SH-SY5Y (cell line): ENCODE results near the gene CORO2B.

ENCODE experiments used
- GATA2 ChIP-seq: IDR thresholded peaks from 2 replicates; pipeline ENCODE4 v1.6.1; 2011; ENCODE audit warnings: mild to moderate bottlenecking, low read depth, low read length
- GATA3 ChIP-seq: IDR thresholded peaks from 2 replicates; pipeline ENCODE4 v1.6.1; 2011; ENCODE audit warnings: low read depth, mild to moderate bottlenecking, low read length, moderate library complexity

Gene CORO2B

DNA sequence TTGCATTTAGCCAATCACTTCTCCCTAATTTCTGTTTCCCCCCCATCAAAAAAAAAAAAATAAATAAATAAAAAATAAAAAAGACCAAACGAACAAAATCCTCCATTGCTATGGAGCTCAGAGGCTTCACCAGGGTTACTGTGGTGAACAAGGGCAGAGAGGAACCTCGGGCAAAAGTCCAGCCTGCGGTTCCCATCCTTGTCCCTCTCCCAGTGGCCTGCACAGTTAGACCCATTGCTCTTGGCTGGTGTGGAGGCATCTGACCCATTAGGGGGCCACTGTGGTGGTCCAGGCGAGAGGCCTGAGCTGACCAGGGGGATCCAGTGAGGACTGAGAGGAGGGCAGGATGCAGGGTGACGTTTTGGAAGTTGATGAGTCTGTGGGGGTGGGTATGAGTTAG is 18.8 kb downstream of the CORO2B start:
- TF ChIP-seq GATA2 = no peak
- no peak for TF ChIP-seq GATA3

DNA sequence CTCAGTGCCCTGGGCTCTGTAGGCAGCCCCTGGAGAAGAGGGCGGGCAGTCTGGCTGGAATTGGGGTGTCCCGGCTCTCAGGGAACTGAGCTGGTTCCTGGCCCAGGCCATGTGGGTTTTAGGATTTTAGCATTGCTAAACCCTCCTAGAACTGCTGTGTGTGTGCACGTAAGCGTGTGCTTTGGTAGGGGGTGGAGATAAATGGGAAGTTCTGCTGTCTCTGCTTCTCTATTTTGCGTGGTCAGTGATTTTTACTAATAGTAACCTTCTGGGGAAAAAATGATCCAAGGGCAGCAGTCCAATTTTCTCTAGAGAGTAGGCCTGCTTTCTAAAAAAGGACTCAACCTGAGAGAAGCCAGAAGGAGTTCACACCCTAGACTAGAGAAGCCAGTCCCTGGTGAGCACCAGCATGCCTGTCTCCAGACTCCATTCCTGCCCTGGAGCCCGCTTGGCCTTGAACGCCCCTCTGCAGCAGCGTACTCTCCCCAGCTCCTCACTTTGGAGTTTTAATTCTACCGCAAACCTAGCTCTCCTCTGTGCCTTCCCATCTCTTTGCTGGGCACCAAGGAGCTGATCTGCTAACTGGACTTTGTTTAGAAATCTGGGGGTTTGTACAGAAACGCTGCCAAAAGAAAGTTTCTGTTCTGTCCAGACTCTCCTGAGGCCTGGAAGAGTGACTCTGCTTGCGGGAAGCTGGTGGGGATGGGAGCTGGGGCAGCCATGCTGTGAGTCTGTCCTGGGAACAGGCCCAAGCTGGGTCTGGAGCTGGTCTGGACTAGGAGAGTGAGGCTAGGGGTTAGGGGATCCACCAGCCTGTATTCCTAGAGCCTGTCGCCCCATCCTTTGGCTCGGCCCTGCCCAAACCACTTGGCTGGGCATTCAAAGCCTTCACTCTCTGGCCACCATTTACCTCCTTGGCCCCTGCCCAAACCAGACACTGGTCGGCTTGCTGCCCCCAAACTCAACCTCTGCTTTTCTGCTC is 19.7 kb downstream of the CORO2B start:
- TF ChIP-seq GATA2 = no peak
- TF ChIP-seq GATA3 = no peak

DNA sequence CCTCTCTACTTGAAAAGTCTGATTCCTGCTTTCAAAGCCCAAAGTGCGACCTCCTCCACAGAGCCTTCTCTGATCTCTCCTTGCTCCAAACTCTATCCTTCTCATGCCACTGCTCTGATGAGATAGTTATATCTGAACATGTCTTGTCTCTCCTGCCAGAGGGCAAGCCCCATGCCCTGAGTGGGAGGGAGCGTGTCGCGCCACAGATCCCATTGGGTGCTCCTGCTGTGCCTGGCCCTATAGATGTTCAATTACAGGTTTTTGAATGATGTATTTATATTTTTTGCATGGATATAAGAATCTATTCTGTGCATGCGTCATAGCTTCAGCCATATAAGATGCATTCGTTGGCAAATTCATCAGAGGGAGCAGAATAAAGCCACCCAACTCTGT is 20.4 kb downstream of the CORO2B start:
- no peak for TF ChIP-seq GATA3
- no peak for TF ChIP-seq GATA2

DNA sequence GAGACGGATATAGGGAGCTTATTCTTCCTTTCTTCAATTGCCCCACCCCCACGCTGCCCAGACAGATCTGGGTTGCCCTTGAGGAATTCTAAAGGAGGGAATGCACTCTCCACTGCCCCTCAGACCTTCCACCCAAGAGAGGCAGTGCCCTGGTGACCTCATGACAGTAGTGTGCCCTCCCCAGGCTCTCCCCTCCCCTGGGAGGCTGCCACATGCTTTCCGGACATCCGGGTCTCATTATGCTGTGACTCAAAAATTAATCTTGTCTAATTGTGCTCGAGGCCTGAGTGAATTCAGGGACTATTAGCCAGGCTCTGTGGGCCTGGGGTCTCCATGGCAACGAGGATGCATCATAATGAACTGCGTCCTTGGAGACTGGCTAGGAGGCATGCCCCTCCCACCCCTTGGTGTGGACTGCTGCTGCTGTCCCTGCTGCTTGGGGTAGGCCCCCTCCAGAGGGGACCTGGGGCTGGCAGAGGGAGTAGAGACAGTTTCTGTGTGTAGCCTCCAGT is 20.8 kb downstream of the CORO2B start:
- TF ChIP-seq GATA2 (no peak), GATA3 (no peak)

GRCh38 chr15:68601206-68602197 is 22.7 kb downstream of the CORO2B start:
- TF ChIP-seq GATA2 (no peak), GATA3 (no peak)

- TF ChIP-seq GATA3 (no peak), GATA2 (no peak)
These were observed 23.8 kb downstream of the CORO2B start for GRCh38 chr15:68602459-68603215.

DNA sequence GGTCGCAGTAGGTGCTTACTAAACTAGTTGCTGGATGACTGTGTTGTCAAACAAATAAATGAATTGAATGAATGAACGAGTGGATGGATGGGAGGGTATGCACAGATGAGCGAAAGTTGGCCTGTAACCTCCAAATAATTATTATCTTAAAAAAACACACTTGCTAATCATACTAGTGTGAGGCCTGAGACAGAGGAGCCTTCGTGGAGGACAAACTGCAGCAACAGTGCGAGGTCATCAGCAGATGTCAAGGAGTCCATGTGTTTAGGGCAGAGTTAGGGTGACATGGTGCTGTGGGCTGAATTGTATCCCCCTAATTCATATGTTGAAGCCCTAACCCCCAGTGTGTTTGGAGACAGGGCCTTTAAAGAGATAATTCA is 24.4 kb downstream of the CORO2B start:
- no peak for TF ChIP-seq GATA3
- no peak for TF ChIP-seq GATA2

GRCh38 chr15:68603951-68604350 is 25.2 kb downstream of the CORO2B start:
- no peak for TF ChIP-seq GATA2
- no peak for TF ChIP-seq GATA3

DNA sequence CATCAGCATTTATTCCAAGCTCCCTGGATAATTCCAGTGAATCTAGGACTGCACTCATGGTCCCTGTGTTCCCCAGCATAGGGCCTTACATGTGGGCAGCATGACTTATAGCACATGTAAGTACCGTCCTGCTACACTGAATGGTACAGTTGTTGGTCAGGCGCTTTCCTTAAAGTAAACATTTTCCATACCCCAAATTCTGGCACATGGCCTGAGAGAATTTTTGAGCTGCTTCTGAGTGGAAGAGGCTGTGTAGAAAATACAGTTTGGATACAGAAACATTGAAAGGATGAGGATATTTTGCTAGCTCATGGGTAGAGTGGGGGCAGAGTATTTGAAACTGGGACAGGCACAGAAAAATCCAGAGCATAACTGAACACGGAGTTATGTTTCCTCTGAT is 27.6 kb downstream of the CORO2B start:
- no peak for TF ChIP-seq GATA2
- no peak for TF ChIP-seq GATA3

DNA sequence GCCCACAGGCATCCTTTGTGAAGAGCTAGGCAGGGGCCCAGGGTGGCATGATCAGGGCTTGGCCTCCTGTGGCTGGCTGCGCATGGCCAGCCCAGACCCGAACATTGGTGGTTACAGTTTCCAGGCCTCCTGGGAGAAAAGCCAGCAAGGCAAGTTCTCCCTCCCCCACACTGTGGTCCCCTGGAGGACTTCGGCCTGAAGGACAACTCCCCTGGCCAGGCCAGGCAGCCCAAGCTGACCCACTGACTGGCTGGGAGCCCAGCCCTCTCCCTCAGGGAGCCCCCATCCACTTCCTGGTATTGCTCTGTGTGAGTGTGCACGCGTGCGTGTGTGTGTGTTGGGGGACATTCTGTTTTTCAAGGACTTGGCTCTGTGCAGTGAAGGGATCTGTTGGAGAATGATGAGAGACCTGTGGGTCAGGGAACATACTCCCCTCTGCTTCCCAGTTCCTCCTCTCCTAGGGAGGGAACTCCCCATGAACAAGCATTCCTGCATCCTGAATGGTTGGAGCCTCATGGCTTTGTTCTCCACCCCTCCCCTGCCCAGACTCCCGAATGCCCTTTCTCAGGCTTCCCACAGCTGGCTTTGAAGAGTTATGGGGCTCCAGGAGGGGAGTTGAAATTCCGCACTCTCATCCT is 29.5 kb downstream of the CORO2B start:
- TF ChIP-seq GATA3 (no peak), GATA2 (no peak)

GRCh38 chr15:68608844-68609232 is 30.0 kb downstream of the CORO2B start:
- TF ChIP-seq GATA3 (no peak), GATA2 (no peak)

DNA sequence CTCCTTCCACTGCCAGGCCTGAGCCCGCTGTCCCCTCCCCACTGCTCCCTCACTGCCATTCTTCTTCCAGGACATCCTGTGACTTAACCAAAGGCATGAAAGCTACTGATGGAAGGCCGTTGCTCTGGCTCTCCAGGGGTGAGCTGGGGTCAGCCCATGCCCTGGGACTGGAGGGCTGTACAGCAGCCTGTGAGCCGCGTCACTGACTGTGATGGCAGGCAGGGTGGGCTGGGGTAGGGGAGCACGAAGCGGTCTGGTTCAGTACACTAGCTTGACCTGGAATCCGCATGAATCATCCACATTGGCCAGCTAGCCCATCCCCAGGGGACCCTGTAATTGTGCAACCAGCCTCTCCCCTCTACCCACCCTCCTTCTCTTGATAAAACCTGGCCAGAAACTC is 30.8 kb downstream of the CORO2B start:
- no peak for TF ChIP-seq GATA3
- no peak for TF ChIP-seq GATA2

DNA sequence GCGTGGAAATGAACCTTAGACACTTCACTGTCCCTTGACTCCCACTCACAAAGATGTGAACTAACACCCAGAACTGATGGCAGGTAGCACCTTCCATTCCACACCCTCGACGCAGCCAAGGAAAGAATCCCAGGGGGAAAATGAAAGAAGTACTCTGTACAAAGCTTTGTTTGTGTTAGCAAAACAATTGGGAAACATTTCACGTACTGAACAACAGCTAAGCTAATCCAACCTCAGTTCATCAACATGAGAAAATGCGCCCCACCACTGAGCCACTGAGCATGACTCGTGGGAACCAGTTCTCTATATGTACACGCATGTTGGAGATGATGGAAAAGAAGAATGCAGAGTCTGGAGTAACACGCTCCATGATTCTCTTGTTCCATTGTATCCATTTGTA is 32.0 kb downstream of the CORO2B start:
- TF ChIP-seq GATA3 (no peak), GATA2 (no peak)
